Measurements from ENCODE around the gene MS4A1.

DNA sequence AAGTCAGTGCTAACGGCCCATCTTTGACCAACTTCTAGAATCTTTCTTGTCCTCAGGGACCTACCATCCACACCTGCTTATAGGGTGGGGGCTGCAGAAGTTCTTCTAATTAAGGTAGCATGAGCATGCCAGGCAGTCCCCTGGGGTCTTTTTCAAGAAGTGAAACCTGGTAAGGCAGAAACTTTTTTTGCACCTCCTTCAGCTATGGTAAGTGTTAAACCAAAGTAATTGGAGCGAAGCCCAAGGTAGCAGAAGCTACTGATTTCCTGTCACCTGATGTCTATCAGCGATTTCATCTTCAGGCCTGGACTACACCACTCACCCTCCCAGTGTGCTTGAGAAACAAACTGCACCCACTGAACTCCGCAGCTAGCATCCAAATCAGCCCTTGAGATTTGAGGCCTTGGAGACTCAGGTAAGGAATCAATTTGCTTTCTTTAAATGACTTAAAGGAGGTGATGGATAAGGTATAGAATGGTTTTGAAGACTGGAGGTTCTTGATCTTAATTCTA lies at the start of gene MS4A1:
- TF ChIP-seq CEBPB (IDR thresholded peaks at IDR 0.05; ENCODE audit: low read depth, low read length) (no peak), TBP (IDR thresholded peaks at IDR 0.05; ENCODE audit: low read depth, low read length) (no peak), SRF (IDR thresholded peaks at IDR 0.05; ENCODE audit: low read depth, low read length) (no peak), TEAD4 (IDR thresholded peaks at IDR 0.05; ENCODE audit: low read depth, low read length) (no peak), ZNF274 (IDR thresholded peaks at IDR 0.05; ENCODE audit: borderline replicate concordance, extremely low read depth, low read length) (no peak), RAD21 (IDR thresholded peaks at IDR 0.05 in 1 of 2, conservative IDR thresholded peaks at IDR 0.05 in 1 of 2; ENCODE audit: low read depth in 2 of 2, low read length in 2 of 2) (no peak)
- TF ChIP-seq, protein P1, sequence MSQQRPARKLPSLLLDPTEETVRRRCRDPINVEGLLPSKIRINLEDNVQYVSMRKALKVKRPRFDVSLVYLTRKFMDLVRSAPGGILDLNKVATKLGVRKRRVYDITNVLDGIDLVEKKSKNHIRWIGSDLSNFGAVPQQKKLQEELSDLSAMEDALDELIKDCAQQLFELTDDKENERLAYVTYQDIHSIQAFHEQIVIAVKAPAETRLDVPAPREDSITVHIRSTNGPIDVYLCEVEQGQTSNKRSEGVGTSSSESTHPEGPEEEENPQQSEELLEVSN (IDR thresholded peaks at IDR 0.05) = no peak
- TF ChIP-seq, protein P2, sequence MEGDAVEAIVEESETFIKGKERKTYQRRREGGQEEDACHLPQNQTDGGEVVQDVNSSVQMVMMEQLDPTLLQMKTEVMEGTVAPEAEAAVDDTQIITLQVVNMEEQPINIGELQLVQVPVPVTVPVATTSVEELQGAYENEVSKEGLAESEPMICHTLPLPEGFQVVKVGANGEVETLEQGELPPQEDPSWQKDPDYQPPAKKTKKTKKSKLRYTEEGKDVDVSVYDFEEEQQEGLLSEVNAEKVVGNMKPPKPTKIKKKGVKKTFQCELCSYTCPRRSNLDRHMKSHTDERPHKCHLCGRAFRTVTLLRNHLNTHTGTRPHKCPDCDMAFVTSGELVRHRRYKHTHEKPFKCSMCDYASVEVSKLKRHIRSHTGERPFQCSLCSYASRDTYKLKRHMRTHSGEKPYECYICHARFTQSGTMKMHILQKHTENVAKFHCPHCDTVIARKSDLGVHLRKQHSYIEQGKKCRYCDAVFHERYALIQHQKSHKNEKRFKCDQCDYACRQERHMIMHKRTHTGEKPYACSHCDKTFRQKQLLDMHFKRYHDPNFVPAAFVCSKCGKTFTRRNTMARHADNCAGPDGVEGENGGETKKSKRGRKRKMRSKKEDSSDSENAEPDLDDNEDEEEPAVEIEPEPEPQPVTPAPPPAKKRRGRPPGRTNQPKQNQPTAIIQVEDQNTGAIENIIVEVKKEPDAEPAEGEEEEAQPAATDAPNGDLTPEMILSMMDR (IDR thresholded peaks at IDR 0.05; ENCODE audit: control extremely low read depth in 1 of 3, insufficient read depth in 1 of 3, low read depth in 1 of 3, low read length in 3 of 3) = no peak
- TF ChIP-seq, protein P3, sequence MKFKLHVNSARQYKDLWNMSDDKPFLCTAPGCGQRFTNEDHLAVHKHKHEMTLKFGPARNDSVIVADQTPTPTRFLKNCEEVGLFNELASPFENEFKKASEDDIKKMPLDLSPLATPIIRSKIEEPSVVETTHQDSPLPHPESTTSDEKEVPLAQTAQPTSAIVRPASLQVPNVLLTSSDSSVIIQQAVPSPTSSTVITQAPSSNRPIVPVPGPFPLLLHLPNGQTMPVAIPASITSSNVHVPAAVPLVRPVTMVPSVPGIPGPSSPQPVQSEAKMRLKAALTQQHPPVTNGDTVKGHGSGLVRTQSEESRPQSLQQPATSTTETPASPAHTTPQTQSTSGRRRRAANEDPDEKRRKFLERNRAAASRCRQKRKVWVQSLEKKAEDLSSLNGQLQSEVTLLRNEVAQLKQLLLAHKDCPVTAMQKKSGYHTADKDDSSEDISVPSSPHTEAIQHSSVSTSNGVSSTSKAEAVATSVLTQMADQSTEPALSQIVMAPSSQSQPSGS (IDR thresholded peaks at IDR 0.05; ENCODE audit: low read length) = no peak

Measured in H1 (cell line).